Hepatocyte (in vitro differentiated cells): ENCODE results near the gene SLC1A1. TPM values are rescaled to one million over a fixed set of nuclear protein-coding genes. Genes with fewer than 3 reads are reported as not detected.

Experiments used
- DNase-seq: peaks from one replicate; pipeline ENCODE4 v3.0.0-alpha.2; 2016; ENCODE audit warnings: low spot score
- H2AFZ ChIP-seq: fragments of 200-600 bp; sonication (generic); 2 replicates; pipeline ENCODE4 v1.6.0; 2016; ENCODE audit warnings: antibody characterized with exemption, mild to moderate bottlenecking
- H3K27ac ChIP-seq: fragments of 200-600 bp; sonication (generic); 2 replicates; pipeline ENCODE4 v1.5.1; 2016; ENCODE audit warnings: mild to moderate bottlenecking
- H3K27me3 ChIP-seq: fragments of 200-600 bp; sonication (generic); 2 replicates; pipeline ENCODE4 v1.6.1; 2016
- H3K36me3 ChIP-seq: fragments of 200-600 bp; sonication (generic); replicated peaks from 2 replicates; pipeline ENCODE4 v1.5.1; 2016; ENCODE audit warnings: low read depth; ENCODE audit not compliant: insufficient read depth
- H3K4me1 ChIP-seq: fragments of 200-600 bp; sonication (generic); 2 replicates; pipeline ENCODE4 v1.5.1; 2016; ENCODE audit warnings: mild to moderate bottlenecking, moderate library complexity; ENCODE audit not compliant: insufficient read depth
- H3K4me2 ChIP-seq: fragments of 200-600 bp; sonication (generic); 2 replicates; pipeline ENCODE4 v1.6.0; 2016
- H3K4me3 ChIP-seq: fragments of 200-600 bp; sonication (generic); 2 replicates; pipeline ENCODE4 v1.5.1; 2016; ENCODE audit warnings: mild to moderate bottlenecking
- H3K79me2 ChIP-seq: fragments of 200-600 bp; sonication (generic); 2 replicates; pipeline ENCODE4 v1.6.0; 2017; ENCODE audit warnings: mild to moderate bottlenecking
- H3K9me2 ChIP-seq: fragments of 200-600 bp; sonication (generic); replicated peaks from 2 replicates; pipeline ENCODE4 v1.6.0; 2017; ENCODE audit warnings: mild to moderate bottlenecking; ENCODE audit not compliant: insufficient read depth
- H3K9me3 ChIP-seq: fragments of 200-600 bp; sonication (generic); 2 replicates; pipeline ENCODE4 v1.5.1; 2016; ENCODE audit warnings: low read depth, mild to moderate bottlenecking
- H4K20me1 ChIP-seq: fragments of 200-600 bp; sonication (generic); 2 replicates; pipeline ENCODE4 v1.6.0; 2016; ENCODE audit warnings: mild to moderate bottlenecking; ENCODE audit not compliant: insufficient read depth, poor library complexity, severe bottlenecking
- EZH2 ChIP-seq: fragments of 200-600 bp; sonication (generic); IDR thresholded peaks from 2 replicates; pipeline ENCODE4 v1.6.1; 2016; ENCODE audit warnings: antibody characterized with exemption, mild to moderate bottlenecking, borderline replicate concordance
- EZH2phosphoT487 ChIP-seq: fragments of 200-600 bp; sonication (generic); IDR thresholded peaks from one replicate; pipeline ENCODE4 v1.6.1; 2018; ENCODE audit warnings: antibody characterized with exemption, mild to moderate bottlenecking, low read depth, moderate library complexity; ENCODE audit not compliant: unreplicated experiment, severe bottlenecking
- WGBS: methylation state at CpG from one replicate; pipeline ENCODE4 v1.1.6; 2016; ENCODE audit warnings: low lambda C conversion rate; ENCODE audit errors: missing lambda C conversion rate; 5-methylcytosine and 5-hydroxymethylcytosine counted together
- polyA plus RNA-seq: library from polyadenylated mRNA; unstranded; fragments of >200 nt; fragmentation: Nextera tagmentation; extraction: Ambion mirVana; gene quantifications from 2 replicates; pipeline ENCODE4 v1.2.1, GENCODE V29; 2016
- total RNA-seq: library from RNA; depleted of rRNA; stranded (reverse); fragments of >200 nt; gene quantifications from 2 replicates; pipeline ENCODE4 v1.2.3, GENCODE V29; 2014
- TF ChIP-seq, protein P1 (sequence below): fragments of 200-600 bp; sonication (generic); IDR thresholded peaks from 2 replicates; pipeline ENCODE4 v1.5.1; 2016; ENCODE audit warnings: antibody characterized with exemption, mild to moderate bottlenecking; ENCODE audit not compliant: poor library complexity

Gene SLC1A1
- total and polyA plus RNA-seq, 2 experiments from 2014 or later, result 36.1 to 50.7 TPM

DNA sequence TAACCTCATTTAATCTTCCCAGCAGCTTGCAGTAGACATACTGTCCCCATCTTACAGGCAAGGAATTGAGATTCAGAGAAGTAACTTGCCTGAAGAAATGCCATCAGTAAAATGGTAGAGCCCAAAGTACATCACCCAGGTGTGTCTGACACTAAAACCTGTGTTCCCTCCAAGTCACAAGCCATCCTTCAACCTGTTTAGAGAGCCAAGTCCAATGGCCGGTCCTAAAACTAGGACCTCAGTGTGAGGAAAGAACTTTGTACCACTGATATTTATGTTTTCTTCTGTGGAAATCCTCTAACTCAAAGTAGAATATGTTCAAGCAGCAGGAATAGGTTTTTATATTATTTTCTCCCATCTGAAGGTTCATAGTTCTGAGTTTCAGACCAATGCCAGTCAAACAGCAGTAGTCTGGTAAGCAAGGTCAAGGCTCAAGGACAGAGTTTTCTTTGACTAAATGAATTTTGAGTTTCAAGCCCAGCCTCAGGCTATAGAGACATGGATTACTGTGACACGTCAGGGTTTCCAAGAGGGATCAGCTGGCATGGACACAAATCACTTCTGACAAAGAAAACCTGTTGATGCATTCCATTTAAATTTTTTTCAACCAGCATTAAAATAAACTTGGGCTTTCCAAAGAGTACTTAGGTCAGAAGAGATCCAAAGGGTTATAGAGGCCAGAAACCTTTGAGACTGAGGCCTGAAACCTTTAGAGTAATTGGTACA is 90.9 kb downstream of the SLC1A1 start:
- Histone ChIP-seq H3K79me2 (no peaks in the 10 kb centered on the region), H3K27me3 (no peaks in the 10 kb centered on the region), H2AFZ (no peak overlapping the region), H4K20me1 (no peaks in the 10 kb centered on the region), H3K9me2 (no peaks in the 10 kb centered on the region), H3K27ac (no peak overlapping the region), H3K4me1 (no peaks in the 10 kb centered on the region), H3K9me3 (no peaks in the 10 kb centered on the region), H3K36me3 (no peaks in the 10 kb centered on the region), H3K4me2 (no peak overlapping the region), H3K4me3 (no peak overlapping the region)
- WGBS, result 79% methylated on average over 2 of the region's 2 CpGs
- no peak for DNase-seq
- TF ChIP-seq EZH2 (no peak), EZH2phosphoT487 (no peak)
- TF ChIP-seq, protein P1, sequence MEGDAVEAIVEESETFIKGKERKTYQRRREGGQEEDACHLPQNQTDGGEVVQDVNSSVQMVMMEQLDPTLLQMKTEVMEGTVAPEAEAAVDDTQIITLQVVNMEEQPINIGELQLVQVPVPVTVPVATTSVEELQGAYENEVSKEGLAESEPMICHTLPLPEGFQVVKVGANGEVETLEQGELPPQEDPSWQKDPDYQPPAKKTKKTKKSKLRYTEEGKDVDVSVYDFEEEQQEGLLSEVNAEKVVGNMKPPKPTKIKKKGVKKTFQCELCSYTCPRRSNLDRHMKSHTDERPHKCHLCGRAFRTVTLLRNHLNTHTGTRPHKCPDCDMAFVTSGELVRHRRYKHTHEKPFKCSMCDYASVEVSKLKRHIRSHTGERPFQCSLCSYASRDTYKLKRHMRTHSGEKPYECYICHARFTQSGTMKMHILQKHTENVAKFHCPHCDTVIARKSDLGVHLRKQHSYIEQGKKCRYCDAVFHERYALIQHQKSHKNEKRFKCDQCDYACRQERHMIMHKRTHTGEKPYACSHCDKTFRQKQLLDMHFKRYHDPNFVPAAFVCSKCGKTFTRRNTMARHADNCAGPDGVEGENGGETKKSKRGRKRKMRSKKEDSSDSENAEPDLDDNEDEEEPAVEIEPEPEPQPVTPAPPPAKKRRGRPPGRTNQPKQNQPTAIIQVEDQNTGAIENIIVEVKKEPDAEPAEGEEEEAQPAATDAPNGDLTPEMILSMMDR, result no peak

DNA sequence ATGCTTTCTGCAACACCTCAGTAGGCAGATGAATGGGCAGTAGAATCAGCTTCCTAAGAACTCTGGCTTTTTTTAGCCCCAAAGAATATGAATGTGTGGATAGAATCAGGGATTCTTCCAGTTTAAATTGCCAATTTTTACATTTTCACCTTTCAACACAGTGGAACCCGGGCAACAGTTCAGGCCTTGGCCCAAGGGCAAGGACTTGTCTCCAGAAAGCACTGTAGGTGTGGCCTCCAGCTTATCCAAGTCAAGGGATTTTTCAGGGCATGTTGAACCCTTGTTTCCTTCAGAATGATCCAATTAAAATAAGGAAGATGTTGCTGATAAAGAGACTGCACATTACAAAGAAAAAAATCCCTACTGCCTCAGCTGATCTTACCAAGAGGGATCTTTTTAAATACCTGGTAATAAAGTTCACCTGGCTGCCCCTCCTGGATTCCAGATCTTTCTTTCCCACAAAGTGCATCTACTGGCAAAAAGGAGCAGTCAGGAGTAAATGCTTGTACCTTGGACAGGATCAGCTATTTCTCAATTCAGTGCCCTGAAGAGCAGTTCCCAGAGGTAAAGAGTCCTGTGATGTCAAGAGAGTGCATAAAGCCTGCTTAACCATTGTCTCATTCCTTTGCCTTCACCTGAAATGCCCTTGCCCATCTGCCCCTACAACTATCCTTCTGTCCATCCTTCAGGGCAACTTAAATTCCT is 91.7 kb downstream of the SLC1A1 start:
- Histone ChIP-seq H3K27ac (no peak overlapping the region), H3K9me2 (no peaks in the 10 kb centered on the region), H4K20me1 (no peaks in the 10 kb centered on the region), H2AFZ (no peak overlapping the region), H3K4me2 (no peak overlapping the region), H3K9me3 (no peaks in the 10 kb centered on the region), H3K4me3 (no peak overlapping the region), H3K4me1 (no peaks in the 10 kb centered on the region), H3K27me3 (no peaks in the 10 kb centered on the region), H3K36me3 (no peaks in the 10 kb centered on the region), H3K79me2 (no peaks in the 10 kb centered on the region)
- 90% methylated on average over 1 of the region's 1 CpG for WGBS
- no peak for TF ChIP-seq EZH2
- TF ChIP-seq, protein P1, result no peak
- no peak for DNase-seq

DNA sequence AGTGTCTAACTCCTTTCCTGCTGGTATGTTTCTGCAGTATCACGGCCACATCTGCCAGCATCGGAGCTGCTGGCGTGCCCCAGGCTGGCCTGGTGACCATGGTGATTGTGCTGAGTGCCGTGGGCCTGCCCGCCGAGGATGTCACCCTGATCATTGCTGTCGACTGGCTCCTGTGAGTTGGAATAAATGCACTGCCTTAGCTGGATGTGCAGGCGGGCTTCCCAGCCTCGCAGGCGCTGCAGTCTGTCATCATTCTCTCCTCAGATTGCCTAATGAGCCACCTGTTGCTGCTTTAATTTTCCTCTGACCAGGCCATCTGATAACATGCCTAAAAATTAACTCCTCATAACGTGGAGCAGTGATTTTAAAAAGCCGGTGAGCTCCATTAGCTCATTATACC is 92.7 kb downstream of the SLC1A1 start:
- no peaks in the 10 kb centered on the region for H3K9me3 ChIP-seq
- no peak overlapping the region for H3K4me3 ChIP-seq
- H4K20me1 ChIP-seq, result no peaks in the 10 kb centered on the region
- no peak overlapping the region for H3K27ac ChIP-seq
- no peaks in the 10 kb centered on the region for H3K4me1 ChIP-seq
- H3K36me3 ChIP-seq, result no peaks in the 10 kb centered on the region
- DNase-seq, result no peak
- no peaks in the 10 kb centered on the region for H3K9me2 ChIP-seq
- H3K27me3 ChIP-seq, result no peaks in the 10 kb centered on the region
- no peak overlapping the region for H2AFZ ChIP-seq
- TF ChIP-seq, protein P1, result no peak
- TF ChIP-seq EZH2phosphoT487, result no peak
- no peak for TF ChIP-seq EZH2
- no peak overlapping the region for H3K4me2 ChIP-seq
- 86% methylated on average over 12 of the region's 12 CpGs for WGBS
- H3K79me2 ChIP-seq, result no peaks in the 10 kb centered on the region
